HAP-1 (cell line): ENCODE results near the gene RGS6.

Experiments used
- DNase-seq, 2 experiments: peaks; one replicate each; pipeline ENCODE4 v3.0.0-alpha.2; 2016 to 2020; ENCODE audit warnings: low spot score in 2 of 2
- H3K27me3 ChIP-seq: fragments of 250-450 bp; sonication (Bioruptor Pico); 2 replicates; pipeline ENCODE4 v1.5.1; 2020; ENCODE audit warnings: low read depth, mild to moderate bottlenecking, moderate library complexity
- H3K36me3 ChIP-seq: fragments of 250-450 bp; sonication (Bioruptor Pico); replicated peaks from 2 replicates; pipeline ENCODE4 v1.5.1; 2020; ENCODE audit warnings: mild to moderate bottlenecking
- H3K4me1 ChIP-seq: fragments of 250-450 bp; sonication (Bioruptor Pico); 2 replicates; pipeline ENCODE4 v1.5.1; 2020; ENCODE audit warnings: mild to moderate bottlenecking
- H3K4me3 ChIP-seq: fragments of 250-450 bp; sonication (Bioruptor Pico); 2 replicates; pipeline ENCODE4 v1.5.1; 2020; ENCODE audit warnings: mild to moderate bottlenecking, moderate library complexity
- H3K9me3 ChIP-seq: fragments of 250-450 bp; sonication (Bioruptor Pico); 2 replicates; pipeline ENCODE4 v1.5.1; 2020; ENCODE audit warnings: mild to moderate bottlenecking, moderate library complexity
- in situ Hi-C: fragments of 300-500 bp; cut with MboI; formaldehyde crosslinking; loops from 3 replicates; pipeline ENCODE4 v1.14.3; 2020; ENCODE audit warnings: low sequenced_read_pairs, inconsistent platforms, mixed read lengths

RGS6 gene

GRCh38 chr14:72432748-72433147 lies 500.5 kb downstream of the RGS6 start:
- H3K27me3 ChIP-seq: no peaks in the 10 kb centered on the region
- no peak for DNase-seq
- no peak overlapping the region for H3K4me3 ChIP-seq
- H3K36me3 ChIP-seq: no peaks in the 10 kb centered on the region
- no peaks in the 10 kb centered on the region for H3K9me3 ChIP-seq
- no peaks in the 10 kb centered on the region for H3K4me1 ChIP-seq
- in situ Hi-C loops: no loop called here

- in situ Hi-C loops: no loop called here
- Histone ChIP-seq H3K27me3 (no peaks in the 10 kb centered on the region), H3K4me3 (no peak overlapping the region), H3K4me1 (no peaks in the 10 kb centered on the region), H3K9me3 (no peaks in the 10 kb centered on the region), H3K36me3 (no peaks in the 10 kb centered on the region)
- DNase-seq: no peak
Measured at GRCh38 chr14:72433511-72433910, 501.3 kb downstream of the RGS6 start.

GRCh38 chr14:72434856-72435255 lies 502.6 kb downstream of the RGS6 start:
- no peaks in the 10 kb centered on the region for H3K27me3 ChIP-seq
- in situ Hi-C loops: no loop called here
- DNase-seq: no peak
- no peak overlapping the region for H3K4me3 ChIP-seq
- H3K36me3 ChIP-seq: no peaks in the 10 kb centered on the region
- H3K4me1 ChIP-seq: no peaks in the 10 kb centered on the region
- no peaks in the 10 kb centered on the region for H3K9me3 ChIP-seq

DNA sequence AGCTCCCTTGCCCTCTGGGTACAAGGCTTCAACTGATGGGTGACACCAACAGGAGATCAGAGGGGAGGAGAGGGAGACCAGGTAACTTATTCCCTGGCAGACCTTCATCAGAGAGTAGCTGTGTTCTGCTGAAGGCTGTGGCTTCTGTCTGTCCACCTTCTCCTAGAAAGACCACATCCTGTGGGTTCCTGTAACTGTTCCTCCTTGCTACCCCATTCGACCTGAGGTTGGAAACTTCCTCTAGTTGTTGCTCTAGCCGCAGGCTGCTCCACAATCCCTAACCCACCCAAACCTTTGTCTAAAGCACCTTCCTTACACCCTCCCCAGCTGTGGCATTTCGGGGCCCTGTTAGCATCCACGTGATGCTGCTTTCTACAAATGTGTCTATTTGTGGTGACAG lies 507.5 kb downstream of the RGS6 start:
- in situ Hi-C loops: no loop called here
- Histone ChIP-seq H3K9me3 (no peaks in the 10 kb centered on the region), H3K4me1 (no peaks in the 10 kb centered on the region), H3K27me3 (no peaks in the 10 kb centered on the region), H3K36me3 (no peaks in the 10 kb centered on the region), H3K4me3 (no peak overlapping the region)
- DNase-seq: no peak

DNA sequence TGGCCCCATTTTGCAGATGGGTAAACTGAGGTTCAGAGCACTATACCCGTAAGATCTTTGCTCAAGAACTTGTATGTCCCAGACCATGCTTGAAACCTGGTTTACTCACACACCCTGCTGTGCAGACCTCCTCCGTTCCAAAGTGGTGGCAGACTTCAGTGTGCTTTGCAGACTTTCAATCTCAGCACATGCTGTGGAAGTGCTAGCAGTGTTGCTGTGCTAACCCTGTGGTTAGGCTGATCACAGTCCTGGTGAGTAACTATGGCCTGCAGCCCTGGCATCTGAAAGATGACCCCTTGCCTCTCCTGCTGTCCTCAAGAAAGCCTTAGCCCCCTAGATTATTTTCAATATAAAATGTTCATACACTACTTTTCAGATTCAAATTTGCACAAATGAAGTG lies 511.0 kb downstream of the RGS6 start:
- in situ Hi-C loops: no loop called here
- Histone ChIP-seq H3K4me3 (no peak overlapping the region), H3K4me1 (no peaks in the 10 kb centered on the region), H3K36me3 (no peaks in the 10 kb centered on the region), H3K9me3 (no peaks in the 10 kb centered on the region), H3K27me3 (no peaks in the 10 kb centered on the region)
- no peak for DNase-seq

- no peaks in the 10 kb centered on the region for H3K36me3 ChIP-seq
- in situ Hi-C loops: no loop called here
- H3K27me3 ChIP-seq: no peaks in the 10 kb centered on the region
- no peaks in the 10 kb centered on the region for H3K4me1 ChIP-seq
- DNase-seq: no peak
- H3K9me3 ChIP-seq: no peaks in the 10 kb centered on the region
- H3K4me3 ChIP-seq: no peak overlapping the region
Measured at GRCh38 chr14:72443991-72444441, 511.8 kb downstream of the RGS6 start.

GRCh38 chr14:72444701-72445100 lies 512.5 kb downstream of the RGS6 start:
- no peaks in the 10 kb centered on the region for H3K27me3 ChIP-seq

GRCh38 chr14:72448212-72448611 lies 516.0 kb downstream of the RGS6 start:
- H3K27me3 ChIP-seq: no peaks in the 10 kb centered on the region
- no peak overlapping the region for H3K4me3 ChIP-seq
- H3K9me3 ChIP-seq: no peaks in the 10 kb centered on the region
- in situ Hi-C loops: no loop called here
- H3K36me3 ChIP-seq: no peaks in the 10 kb centered on the region
- peaks cover 8% of the 10 kb centered on the region for H3K4me1 ChIP-seq
- no peak for DNase-seq

More at GRCh38 chr14:72444701-72445100, 512.5 kb downstream of the RGS6 start:
- Histone ChIP-seq H3K4me3 (no peak overlapping the region), H3K4me1 (no peaks in the 10 kb centered on the region), H3K9me3 (no peaks in the 10 kb centered on the region), H3K36me3 (no peaks in the 10 kb centered on the region)
- in situ Hi-C loops: no loop called here
- no peak for DNase-seq

GRCh38 chr14:72450473-72451044 lies 518.3 kb downstream of the RGS6 start:
- H3K9me3 ChIP-seq: no peaks in the 10 kb centered on the region
- H3K27me3 ChIP-seq: no peaks in the 10 kb centered on the region
- no peak for DNase-seq
- no peak overlapping the region for H3K4me3 ChIP-seq
- peaks cover 8% of the 10 kb centered on the region for H3K4me1 ChIP-seq
- no peaks in the 10 kb centered on the region for H3K36me3 ChIP-seq
- in situ Hi-C loops: no loop called here

- H3K36me3 ChIP-seq: no peaks in the 10 kb centered on the region
- H3K27me3 ChIP-seq: no peaks in the 10 kb centered on the region
- H3K4me1 ChIP-seq: peaks cover 8% of the 10 kb centered on the region
- no peaks in the 10 kb centered on the region for H3K9me3 ChIP-seq
- no peak overlapping the region for H3K4me3 ChIP-seq
- in situ Hi-C loops: no loop called here
- DNase-seq: peak; percentile 28 to 37
Measured at GRCh38 chr14:72451054-72451972, 519.1 kb downstream of the RGS6 start.

DNA sequence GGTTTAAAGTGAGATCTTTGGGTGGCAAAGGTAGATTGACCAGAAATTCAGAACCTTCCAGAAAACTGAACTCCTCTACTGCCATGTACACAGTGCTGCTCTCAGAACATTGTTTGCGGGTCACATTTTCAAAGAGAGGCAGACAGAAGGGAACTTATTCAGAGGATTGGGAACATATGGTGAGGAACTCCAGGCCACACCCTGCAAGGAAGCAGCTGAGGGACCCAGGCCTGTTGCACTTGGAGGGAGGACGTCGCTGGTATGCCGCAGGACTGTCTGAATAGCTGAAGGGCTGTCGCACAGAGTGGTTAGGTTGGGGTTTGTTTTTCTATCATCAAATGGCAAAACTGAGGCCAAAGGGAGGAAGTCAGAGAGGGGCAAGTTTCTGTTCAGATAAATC lies 520.5 kb downstream of the RGS6 start:
- Histone ChIP-seq H3K27me3 (no peaks in the 10 kb centered on the region), H3K4me3 (no peak overlapping the region), H3K36me3 (no peaks in the 10 kb centered on the region), H3K9me3 (no peaks in the 10 kb centered on the region), H3K4me1 (peaks cover 8% of the 10 kb centered on the region)
- no peak for DNase-seq
- in situ Hi-C loops: no loop called here

- H3K9me3 ChIP-seq: no peaks in the 10 kb centered on the region
- in situ Hi-C loops: no loop called here
- no peak for DNase-seq
- no peak overlapping the region for H3K4me3 ChIP-seq
- H3K4me1 ChIP-seq: peaks cover 8% of the 10 kb centered on the region
- no peaks in the 10 kb centered on the region for H3K27me3 ChIP-seq
- H3K36me3 ChIP-seq: no peaks in the 10 kb centered on the region
Measured at GRCh38 chr14:72454388-72455160, 522.3 kb downstream of the RGS6 start.

DNA sequence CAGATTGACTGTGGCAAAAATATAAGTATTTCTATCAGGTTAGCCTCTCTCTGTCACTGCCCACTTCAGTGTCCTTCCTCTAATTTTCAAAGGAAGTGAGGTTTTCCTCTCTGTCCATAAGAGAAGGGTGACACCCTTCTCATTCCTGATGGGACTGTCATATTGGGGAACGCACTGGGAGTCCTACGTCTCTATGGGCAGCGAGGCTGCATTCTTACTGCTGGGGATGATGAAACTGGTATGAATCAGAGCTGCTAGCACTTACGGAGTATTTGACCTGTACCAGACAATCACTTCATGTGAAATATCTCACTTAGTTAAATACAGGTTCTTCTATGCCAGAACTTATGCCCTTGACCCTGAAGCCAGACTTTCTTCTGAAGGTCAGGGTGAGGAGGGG lies 525.4 kb downstream of the RGS6 start:
- H3K27me3 ChIP-seq: no peaks in the 10 kb centered on the region
- H3K4me3 ChIP-seq: no peak overlapping the region
- no peaks in the 10 kb centered on the region for H3K9me3 ChIP-seq
- H3K4me1 ChIP-seq: no peaks in the 10 kb centered on the region
- DNase-seq: no peak
- no peaks in the 10 kb centered on the region for H3K36me3 ChIP-seq
- in situ Hi-C loops: no loop called here

GRCh38 chr14:72462056-72462455 lies 529.8 kb downstream of the RGS6 start:
- H3K4me3 ChIP-seq: no peak overlapping the region
- H3K9me3 ChIP-seq: no peaks in the 10 kb centered on the region
- no peaks in the 10 kb centered on the region for H3K27me3 ChIP-seq
- no peaks in the 10 kb centered on the region for H3K36me3 ChIP-seq
- DNase-seq: no peak
- in situ Hi-C loops: no loop called here
- no peaks in the 10 kb centered on the region for H3K4me1 ChIP-seq
